ENCODE data around the gene GSN.

The GSN gene

DNA sequence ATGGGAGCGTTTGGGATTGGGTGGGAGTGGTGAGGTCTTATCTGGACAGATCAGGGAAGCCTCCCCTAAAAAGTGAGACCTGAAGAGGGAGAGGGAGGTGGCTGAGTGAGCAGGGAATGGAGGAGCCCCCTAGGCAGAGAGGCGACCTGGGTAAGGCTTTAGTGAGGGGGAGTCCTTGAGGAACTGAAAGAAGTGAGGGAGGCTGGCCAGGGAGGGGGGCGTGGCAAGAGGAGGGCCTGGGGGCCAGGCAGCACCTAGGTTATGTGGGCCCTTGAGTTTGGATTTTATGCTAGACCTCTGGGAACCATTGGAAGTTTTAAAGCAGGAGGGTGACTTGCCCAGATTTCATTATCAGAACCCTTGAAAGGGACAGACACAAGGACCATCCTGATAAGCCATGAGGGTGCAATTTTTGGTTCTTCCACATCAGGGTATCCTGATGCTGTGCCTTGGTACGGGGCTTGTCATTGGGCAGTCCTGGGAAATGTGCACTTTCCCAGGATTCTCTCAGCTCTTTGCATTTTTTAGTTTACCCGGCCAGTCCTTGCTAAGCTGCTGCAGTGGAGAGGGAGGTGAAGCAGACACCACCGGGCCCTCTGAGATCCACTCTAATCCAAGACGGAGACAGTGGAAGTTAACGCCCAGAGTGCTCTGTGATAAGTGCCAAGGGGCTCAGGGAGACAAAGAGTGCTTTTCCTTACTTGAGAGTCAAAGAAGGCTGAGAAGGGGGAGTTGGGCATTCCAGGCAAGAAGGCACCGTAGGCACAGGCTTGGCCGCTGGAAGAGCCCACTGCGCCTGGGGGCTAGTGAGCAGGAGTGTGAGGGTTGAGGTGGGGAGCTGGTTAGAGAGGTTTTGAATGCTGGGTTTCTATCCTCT, 16.1 kb downstream of the GSN start:
- no peak for FAIRE-seq
- no peak for DNase-seq (ENCODE audit: insufficient read length, low spot score)

DNA sequence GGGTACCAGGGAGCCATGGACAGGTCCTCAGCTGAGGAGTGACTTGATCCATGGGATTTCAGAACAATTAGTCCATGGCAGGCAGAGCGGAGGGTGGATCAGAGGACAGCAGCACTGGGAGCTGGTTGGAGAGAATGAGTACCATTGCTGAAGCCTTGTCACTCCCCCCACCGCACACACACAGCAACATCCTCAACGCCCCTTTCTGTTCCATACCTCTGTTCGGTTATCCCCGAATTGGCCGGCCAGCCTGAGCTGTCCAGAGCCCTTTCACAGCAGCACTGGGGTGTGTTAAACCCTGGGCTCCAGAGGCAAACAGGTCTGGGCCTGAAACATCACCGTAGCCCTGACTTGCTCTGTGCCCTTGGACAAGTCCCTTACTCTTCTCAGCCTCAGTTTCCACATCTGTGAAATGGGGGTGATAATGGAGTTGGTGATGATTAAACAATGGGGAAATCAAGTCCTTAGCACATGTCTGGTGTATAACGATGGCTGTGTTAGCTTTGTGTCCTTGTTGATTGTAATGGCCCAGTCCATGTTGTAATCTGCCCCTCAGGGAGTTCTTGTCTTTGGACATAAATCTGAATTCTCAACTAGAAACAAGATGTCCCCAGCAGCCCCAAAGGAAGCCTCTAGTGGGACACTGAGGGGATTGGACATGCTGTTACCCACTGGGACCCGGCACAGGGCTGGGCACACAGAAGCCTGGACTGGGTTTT, 16.9 kb downstream of the GSN start:
- FAIRE-seq (no peak), DNase-seq (ENCODE audit: insufficient read length, low spot score) (no peak)
- TF ChIP-seq, protein P1, sequence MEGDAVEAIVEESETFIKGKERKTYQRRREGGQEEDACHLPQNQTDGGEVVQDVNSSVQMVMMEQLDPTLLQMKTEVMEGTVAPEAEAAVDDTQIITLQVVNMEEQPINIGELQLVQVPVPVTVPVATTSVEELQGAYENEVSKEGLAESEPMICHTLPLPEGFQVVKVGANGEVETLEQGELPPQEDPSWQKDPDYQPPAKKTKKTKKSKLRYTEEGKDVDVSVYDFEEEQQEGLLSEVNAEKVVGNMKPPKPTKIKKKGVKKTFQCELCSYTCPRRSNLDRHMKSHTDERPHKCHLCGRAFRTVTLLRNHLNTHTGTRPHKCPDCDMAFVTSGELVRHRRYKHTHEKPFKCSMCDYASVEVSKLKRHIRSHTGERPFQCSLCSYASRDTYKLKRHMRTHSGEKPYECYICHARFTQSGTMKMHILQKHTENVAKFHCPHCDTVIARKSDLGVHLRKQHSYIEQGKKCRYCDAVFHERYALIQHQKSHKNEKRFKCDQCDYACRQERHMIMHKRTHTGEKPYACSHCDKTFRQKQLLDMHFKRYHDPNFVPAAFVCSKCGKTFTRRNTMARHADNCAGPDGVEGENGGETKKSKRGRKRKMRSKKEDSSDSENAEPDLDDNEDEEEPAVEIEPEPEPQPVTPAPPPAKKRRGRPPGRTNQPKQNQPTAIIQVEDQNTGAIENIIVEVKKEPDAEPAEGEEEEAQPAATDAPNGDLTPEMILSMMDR (IDR thresholded peaks at IDR 0.05; ENCODE audit: insufficient read depth, missing control alignments): no peak

More for the DNA sequence above, 16.1 kb downstream of the GSN start:
- TF ChIP-seq, protein P1 (IDR thresholded peaks at IDR 0.05; ENCODE audit: insufficient read depth, missing control alignments): no peak

DNA sequence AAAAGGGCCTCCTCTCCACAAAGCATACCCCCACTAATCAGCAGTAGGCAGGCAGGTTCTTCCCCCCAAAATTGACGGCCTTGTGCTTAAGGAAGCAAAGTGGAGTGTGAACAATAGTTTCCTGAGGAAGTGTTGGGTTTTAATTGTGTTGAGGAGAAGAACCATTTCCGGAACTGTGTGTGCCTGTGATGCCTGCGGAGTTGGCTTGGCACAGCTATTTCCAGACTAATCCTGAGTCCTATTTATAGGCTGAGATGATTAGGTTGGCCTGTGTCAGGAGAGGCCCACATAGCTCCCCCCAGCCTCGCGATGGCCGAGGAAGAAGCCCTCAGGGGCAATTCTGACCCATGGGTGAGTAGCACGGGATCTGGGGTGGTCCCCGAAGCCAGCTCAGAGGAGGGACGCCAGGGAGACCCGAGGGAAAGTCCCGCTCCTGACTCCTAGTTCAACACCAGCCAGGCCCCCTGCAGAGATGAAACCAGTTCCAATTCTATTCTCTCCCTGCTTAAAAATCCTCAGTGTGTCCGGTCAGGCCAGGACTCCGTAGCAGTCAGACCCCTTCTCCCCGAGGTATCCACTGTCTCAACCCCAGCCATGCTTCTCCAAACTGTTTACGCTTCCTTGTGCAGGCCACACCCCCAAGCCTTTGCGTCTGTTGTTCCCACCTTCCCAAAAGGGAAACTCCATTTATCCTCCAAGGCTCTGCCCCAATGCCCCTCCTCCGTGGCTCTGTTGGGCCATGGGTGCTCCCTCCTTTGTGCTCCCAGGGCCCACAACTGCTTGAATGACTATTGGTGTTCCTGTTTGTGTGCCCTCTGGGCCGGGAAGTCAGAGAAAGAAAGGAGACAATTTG, 18.1 kb downstream of the GSN start:
- no peak for FAIRE-seq
- TF ChIP-seq, protein P1 (IDR thresholded peaks at IDR 0.05; ENCODE audit: insufficient read depth, missing control alignments): no peak
- DNase-seq (ENCODE audit: insufficient read length, low spot score): no peak

DNA sequence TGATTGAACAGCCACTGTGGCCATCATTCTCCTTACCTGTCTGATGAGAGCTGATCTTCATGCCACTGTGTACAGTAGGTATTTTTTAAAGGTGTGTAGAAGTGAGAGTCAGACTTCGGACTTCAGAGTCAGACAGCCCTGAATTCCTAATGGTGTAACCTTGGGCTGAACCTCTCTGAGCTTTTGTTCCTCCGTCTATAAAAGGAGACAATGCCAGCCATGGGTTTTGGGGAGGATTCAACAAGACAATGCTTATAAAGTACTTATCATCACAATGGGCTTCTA, 18.7 kb downstream of the GSN start:
- FAIRE-seq (no peak), DNase-seq (ENCODE audit: insufficient read length, low spot score) (no peak)
- TF ChIP-seq, protein P1 (IDR thresholded peaks at IDR 0.05; ENCODE audit: insufficient read depth, missing control alignments): no peak

DNA sequence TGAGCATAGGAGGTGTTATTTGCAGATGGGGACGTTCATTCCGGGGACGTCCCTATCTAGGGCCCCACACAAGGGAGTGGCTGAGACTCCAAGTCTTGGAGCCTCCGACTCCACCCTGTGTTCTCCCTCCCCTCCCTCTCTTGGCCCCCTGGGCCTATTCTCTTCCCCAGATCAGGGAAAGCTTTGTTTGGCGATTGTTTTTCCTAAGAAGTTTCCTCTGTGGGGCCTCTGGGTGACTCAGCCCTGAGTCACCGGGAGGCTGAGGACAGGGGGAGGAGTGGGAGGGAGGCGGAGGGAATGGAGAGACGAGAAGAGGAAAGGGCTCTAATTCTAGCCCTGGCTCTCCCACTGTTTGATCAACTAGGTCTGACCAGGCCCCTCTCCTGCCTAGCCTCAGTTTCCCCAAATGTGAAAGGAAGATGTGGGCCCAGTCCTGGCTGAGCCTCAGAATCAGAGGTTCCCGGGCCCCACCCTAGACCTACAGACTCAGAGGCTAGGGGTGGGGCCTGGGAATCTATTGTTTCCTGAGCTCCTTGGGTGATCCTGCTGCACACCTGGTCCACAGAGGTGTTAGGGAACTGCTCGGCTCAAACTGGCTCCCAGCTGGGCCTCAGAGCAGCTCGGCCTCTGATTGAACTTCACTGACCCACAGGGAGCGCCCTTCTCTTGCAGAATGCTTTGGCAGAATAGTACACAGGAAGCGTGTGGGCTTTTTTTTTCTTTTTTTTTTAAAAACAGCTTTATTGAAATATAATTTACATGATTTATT, 19.2 kb downstream of the GSN start:
- no peak for FAIRE-seq
- TF ChIP-seq, protein P1 (IDR thresholded peaks at IDR 0.05; ENCODE audit: insufficient read depth, missing control alignments): no peak
- DNase-seq (ENCODE audit: insufficient read length, low spot score): no peak

DNA sequence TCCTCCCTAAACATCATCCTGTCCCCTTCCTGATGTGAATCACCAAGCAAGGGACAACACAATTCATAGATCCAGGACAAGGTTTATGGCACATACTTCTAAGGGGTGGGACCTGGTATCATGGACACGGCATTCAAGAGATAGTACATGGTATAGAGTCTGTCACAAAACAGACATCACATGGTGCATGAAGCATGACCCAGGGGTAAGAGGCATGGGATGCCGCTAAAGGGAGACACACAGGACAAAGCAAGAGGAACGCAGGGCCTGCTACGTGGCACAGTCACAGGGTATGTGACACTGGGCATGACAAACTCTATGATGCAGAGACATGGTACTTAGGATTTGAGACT, 20.7 kb downstream of the GSN start:
- no peak for FAIRE-seq
- TF ChIP-seq, protein P1 (IDR thresholded peaks at IDR 0.05; ENCODE audit: insufficient read depth, missing control alignments): no peak
- no peak for DNase-seq (ENCODE audit: insufficient read length, low spot score)

Measured in D721Med (cell line).